GM19372 (cell line): ENCODE measurements around the gene PSTPIP2.
A peak's percentile ranks its signal among the peaks of the same experiment; 100 is the strongest.
"Not testable (repeated sequence)": the region's sequence is repeated elsewhere in the genome, so short reads cannot be mapped to it uniquely, and the experiment has no call there.

ENCODE experiments used
- ATAC-seq: cut with Tn5 transposase; IDR thresholded peaks from one replicate; pipeline ENCODE4 v1.9.1; 2021; ENCODE audit warnings: mild to moderate bottlenecking, low read depth, moderate library complexity; ENCODE audit not compliant: unreplicated experiment

PSTPIP2 gene

GRCh38 chr18:45995461-45995860 is 76.6 kb downstream of the PSTPIP2 start:
- no peak for ATAC-seq

GRCh38 chr18:45993438-45993837 is 78.6 kb downstream of the PSTPIP2 start:
- ATAC-seq = no peak

- ATAC-seq = not testable (repeated sequence)
Observed at GRCh38 chr18:45992527-45992926, 79.5 kb downstream of the PSTPIP2 start.

- no peak for ATAC-seq
Observed at GRCh38 chr18:45991788-45992187, 80.3 kb downstream of the PSTPIP2 start.

- no peak for ATAC-seq
Observed at GRCh38 chr18:45984546-45985235, 87.4 kb downstream of the PSTPIP2 start.

GRCh38 chr18:45981821-45982220 is 90.2 kb downstream of the PSTPIP2 start:
- ATAC-seq = no peak

- ATAC-seq = no peak
Observed at GRCh38 chr18:45980229-45980628, 91.8 kb downstream of the PSTPIP2 start.

- no peak for ATAC-seq
Observed at GRCh38 chr18:45978084-45978483, 94.0 kb downstream of the PSTPIP2 start.

- no peak for ATAC-seq
Observed at GRCh38 chr18:45976974-45977373, 95.1 kb downstream of the PSTPIP2 start.

- ATAC-seq = no peak
Observed at GRCh38 chr18:45976566-45976965, 95.5 kb downstream of the PSTPIP2 start.

GRCh38 chr18:45974088-45974536 is 97.9 kb downstream of the PSTPIP2 start:
- ATAC-seq = no peak

GRCh38 chr18:45967007-45967706 is 104.9 kb downstream of the PSTPIP2 start, which contains the start of gene EPG5:
Gene EPG5 (minus strand): TSS chr18:45967329. CDS start chr18:45967239, 90 bp downstream.
- peak; percentile 93 for ATAC-seq

- ATAC-seq = not testable (repeated sequence)
Observed at GRCh38 chr18:45964913-45965312, 107.1 kb downstream of the PSTPIP2 start.

- ATAC-seq = no peak
Observed at GRCh38 chr18:45962866-45963265, 109.2 kb downstream of the PSTPIP2 start.

- no peak for ATAC-seq
Observed at GRCh38 chr18:45962461-45962860, 109.6 kb downstream of the PSTPIP2 start.

- not testable (repeated sequence) for ATAC-seq
Observed at GRCh38 chr18:45959484-45959883, 112.6 kb downstream of the PSTPIP2 start.

- ATAC-seq = no peak
Observed at GRCh38 chr18:45958730-45959129, 113.3 kb downstream of the PSTPIP2 start.

- ATAC-seq = no peak
Observed at GRCh38 chr18:45958027-45958426, 114.0 kb downstream of the PSTPIP2 start.

- ATAC-seq = no peak
Observed at GRCh38 chr18:45957100-45957499, 115.0 kb downstream of the PSTPIP2 start.

GRCh38 chr18:45954070-45954934 is 117.8 kb downstream of the PSTPIP2 start:
- ATAC-seq = no peak
